BE2C (cell line): ENCODE data around the gene TPCN2.
A peak's percentile ranks its signal among the peaks of the same experiment; 100 is the strongest.

Source experiments
- DNase-seq: peaks from one replicate; pipeline ENCODE4 v3.0.0-alpha.2; 2020
- H3K27me3 ChIP-seq: fragments of 250-450 bp; sonication (Bioruptor Pico); 2 replicates; pipeline ENCODE4 v1.5.1; 2020; ENCODE audit warnings: mild to moderate bottlenecking
- H3K36me3 ChIP-seq: fragments of 250-450 bp; sonication (Bioruptor Pico); 2 replicates; pipeline ENCODE4 v1.5.1; 2020; ENCODE audit warnings: mild to moderate bottlenecking
- H3K4me1 ChIP-seq: fragments of 250-450 bp; sonication (Bioruptor Pico); 2 replicates; pipeline ENCODE4 v1.5.1; 2020
- H3K4me3 ChIP-seq: 2 replicates; pipeline ENCODE4 v1.5.1; 2011; ENCODE audit warnings: low read depth, low read length
- H3K9me3 ChIP-seq: fragments of 250-450 bp; sonication (Bioruptor Pico); 2 replicates; pipeline ENCODE4 v1.5.1; 2020
- CTCF ChIP-seq: IDR thresholded peaks from 2 replicates; pipeline ENCODE4 v1.5.1; 2012; ENCODE audit warnings: mild to moderate bottlenecking, low read depth, low read length

Gene TPCN2

DNA sequence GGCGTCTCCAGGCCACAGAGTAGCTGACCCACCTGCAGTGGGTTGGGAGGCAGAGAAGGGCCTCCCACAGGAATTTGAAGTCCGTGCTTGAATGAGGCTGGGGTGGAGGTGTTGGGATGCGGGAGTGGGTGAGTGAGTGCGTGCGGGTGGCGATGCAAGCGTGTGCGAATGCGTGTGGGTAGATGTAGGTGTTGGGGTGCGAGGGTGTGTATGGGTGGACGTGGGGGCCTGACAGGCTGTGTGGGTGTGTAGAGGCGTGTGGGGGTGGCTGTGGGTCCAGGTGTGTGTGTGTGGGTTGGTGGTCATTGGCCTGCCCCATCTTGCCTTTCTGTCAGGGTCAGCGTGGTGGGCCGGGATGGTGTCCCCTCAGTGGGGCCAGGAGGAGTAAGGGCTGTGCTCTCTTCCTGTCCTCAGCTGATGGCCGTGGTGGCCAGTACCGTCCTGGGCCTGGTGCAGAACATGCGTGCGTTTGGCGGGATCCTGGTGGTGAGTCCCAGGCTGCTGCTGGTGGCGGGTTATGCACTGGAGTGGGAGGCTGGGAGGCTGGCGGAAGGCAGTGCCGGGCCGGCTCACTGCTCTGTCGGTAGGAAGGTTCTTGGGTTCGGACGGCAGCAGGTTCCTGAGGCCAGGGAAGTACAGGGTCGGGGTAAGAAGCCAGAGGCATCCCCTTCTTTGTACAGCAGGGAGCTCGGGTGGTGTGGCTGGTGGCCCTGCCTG lies 35.0 kb downstream of the TPCN2 start:
- no peak for DNase-seq
- Histone ChIP-seq H3K4me1 (no peaks in the 10 kb centered on the region), H3K4me3 (no peak overlapping the region), H3K9me3 (no peaks in the 10 kb centered on the region), H3K36me3 (peaks cover 7% of the 10 kb centered on the region), H3K27me3 (no peaks in the 10 kb centered on the region)
- TF ChIP-seq CTCF = no peak

DNA sequence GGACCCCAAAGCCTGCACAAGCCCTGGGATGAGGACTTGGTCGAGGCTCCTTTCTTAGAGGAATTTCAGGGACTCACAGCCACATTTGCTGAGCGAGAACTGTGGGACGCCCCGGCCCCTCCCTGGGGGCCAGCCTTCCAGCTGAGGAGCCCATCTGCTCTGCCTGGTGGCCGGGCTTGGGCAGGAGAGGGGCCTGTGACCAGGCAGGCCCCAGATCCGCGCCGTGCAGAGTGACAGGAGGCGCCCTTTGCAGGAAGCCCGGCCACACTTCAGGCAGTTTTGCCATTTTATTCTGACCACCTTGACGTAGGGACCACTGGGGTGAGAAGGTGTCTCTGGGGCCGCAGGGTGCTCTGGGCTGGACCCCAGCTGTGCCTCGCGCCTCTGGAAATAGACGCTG lies 35.6 kb downstream of the TPCN2 start:
- Histone ChIP-seq H3K4me1 (peaks cover 5% of the 10 kb centered on the region; the same call in 1 of the 2 replicates), H3K36me3 (peaks cover 7% of the 10 kb centered on the region), H3K4me3 (no peak overlapping the region), H3K9me3 (no peaks in the 10 kb centered on the region), H3K27me3 (no peaks in the 10 kb centered on the region)
- no peak for DNase-seq
- no peak for TF ChIP-seq CTCF

- no peak for DNase-seq
- H3K4me1 ChIP-seq = peaks cover 5% of the 10 kb centered on the region; the same call in 1 of the 2 replicates
- TF ChIP-seq CTCF = no peak
- no peaks in the 10 kb centered on the region for H3K27me3 ChIP-seq
- H3K4me3 ChIP-seq = no peak overlapping the region
- H3K9me3 ChIP-seq = no peaks in the 10 kb centered on the region
- peaks cover 7% of the 10 kb centered on the region for H3K36me3 ChIP-seq
Measured at GRCh38 chr11:69085490-69086095, 36.9 kb downstream of the TPCN2 start.

GRCh38 chr11:69086152-69087132 lies 37.7 kb downstream of the TPCN2 start:
- no peaks in the 10 kb centered on the region for H3K27me3 ChIP-seq
- H3K36me3 ChIP-seq = peaks cover 7% of the 10 kb centered on the region
- peak; percentile 25; the same call in 1 of the 2 replicates for TF ChIP-seq CTCF
- H3K4me3 ChIP-seq = no peak overlapping the region
- H3K4me1 ChIP-seq = peaks cover 5% of the 10 kb centered on the region; the same call in 1 of the 2 replicates
- no peak for DNase-seq
- no peaks in the 10 kb centered on the region for H3K9me3 ChIP-seq

DNA sequence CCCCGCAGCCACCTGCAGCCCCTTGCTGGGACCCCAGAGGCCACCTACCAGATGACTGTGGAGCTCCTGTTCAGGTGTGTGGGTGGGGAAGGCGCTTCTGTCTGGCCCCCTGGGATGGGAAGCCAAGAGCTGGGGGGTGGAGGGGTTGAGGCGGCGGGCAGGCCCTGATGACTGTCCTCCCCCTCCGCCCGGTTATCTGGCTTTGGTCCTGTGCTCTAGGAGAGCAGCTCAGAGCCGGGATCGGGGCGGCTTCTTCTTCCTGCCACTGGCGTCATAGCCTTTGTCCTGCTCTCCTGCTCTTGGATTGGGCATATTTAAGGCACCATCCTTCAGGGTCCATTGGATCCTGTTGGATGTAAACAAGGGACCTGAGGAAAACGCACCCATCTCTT lies 38.4 kb downstream of the TPCN2 start:
- DNase-seq = no peak
- no peak overlapping the region for H3K4me3 ChIP-seq
- H3K27me3 ChIP-seq = no peaks in the 10 kb centered on the region
- TF ChIP-seq CTCF = no peak
- peaks cover 5% of the 10 kb centered on the region; the same call in 1 of the 2 replicates for H3K4me1 ChIP-seq
- H3K9me3 ChIP-seq = 0 out of 2 replicates have a peak, but pooled peaks cover 4% of the 10 kb centered on the region
- peaks cover 11% of the 10 kb centered on the region for H3K36me3 ChIP-seq
